Subcutaneous abdominal adipose tissue (tissue), 5 donors: ENCODE data around the gene LYRM1.
"Not testable (repeated sequence)": the region's sequence is repeated elsewhere in the genome, so short reads cannot be mapped to it uniquely, and the experiment has no call there.

Experiments used
- H3K27ac ChIP-seq: one replicate; pipeline ENCODE4 v1.7.0; 2013; ENCODE audit warnings: low read depth, mild to moderate bottlenecking, inconsistent platforms, low read length, moderate library complexity
- H3K27me3 ChIP-seq, 5 donors: one replicate each; pipeline ENCODE4 v1.7.0; 2013; ENCODE audit warnings: low read length in 5 of 5, inconsistent platforms in 1 of 5; ENCODE audit not compliant: control insufficient read depth in 5 of 5, insufficient read depth in 4 of 5
- H3K36me3 ChIP-seq, 5 donors: one replicate each; pipeline ENCODE4 v1.7.0; 2013; ENCODE audit warnings: low read length in 5 of 5; ENCODE audit not compliant: control insufficient read depth in 5 of 5, insufficient read depth in 5 of 5
- H3K4me1 ChIP-seq, 5 donors: one replicate each; pipeline ENCODE4 v1.7.0; 2013; ENCODE audit warnings: low read length in 5 of 5, mild to moderate bottlenecking in 3 of 5, moderate library complexity in 1 of 5; ENCODE audit not compliant: control insufficient read depth in 5 of 5, insufficient read depth in 5 of 5
- H3K4me3 ChIP-seq, 5 donors: one replicate each; pipeline ENCODE4 v1.7.0; 2013; ENCODE audit warnings: low read length in 5 of 5, low read depth in 1 of 5
- H3K9ac ChIP-seq, 5 donors: one replicate each; pipeline ENCODE4 v1.7.0; 2013; ENCODE audit warnings: low read length in 5 of 5, mild to moderate bottlenecking in 4 of 5, moderate library complexity in 3 of 5
- H3K9me3 ChIP-seq, 5 donors: one replicate each; pipeline ENCODE4 v1.7.0; 2013; ENCODE audit warnings: low read length in 5 of 5; ENCODE audit not compliant: control insufficient read depth in 5 of 5
- donor health status: healthy.
- donor health status: healthy.
- donor health status: healthy.
- donor health status: healthy.
- donor health status: healthy.

LYRM1 gene

DNA sequence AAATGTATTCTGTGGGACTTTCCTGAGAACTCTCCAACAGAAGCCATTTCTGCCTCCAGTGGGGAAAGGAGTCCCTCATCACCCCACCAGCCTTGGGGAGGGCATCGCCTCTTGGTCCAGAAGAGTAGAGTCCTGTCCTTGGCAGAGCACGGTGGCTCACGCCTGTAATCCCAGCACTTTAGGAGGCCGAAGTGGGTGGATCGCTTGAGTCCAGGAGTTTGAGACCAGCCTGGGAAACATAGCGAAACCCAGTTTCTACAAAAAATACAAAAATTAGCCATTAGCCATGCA, 41.0 kb downstream of the LYRM1 start:
- Histone ChIP-seq H3K27me3 (no peaks in the 10 kb centered on the region), H3K4me3 (no peak overlapping the region), H3K9ac (no peak overlapping the region), H3K4me1 (peaks cover 0 to 12% (median 7%) of the 10 kb centered on the region in 5 donors), H3K27ac (no peak overlapping the region), H3K36me3 (no peaks in the 10 kb centered on the region), H3K9me3 (no peaks in the 10 kb centered on the region)

GRCh38 chr16:20942256-20942655, 41.7 kb downstream of the LYRM1 start:
- Histone ChIP-seq H3K4me3 (no peak overlapping the region), H3K27me3 (no peaks in the 10 kb centered on the region), H3K4me1 (peaks cover 0 to 12% (median 7%) of the 10 kb centered on the region in 5 donors), H3K9ac (no peak overlapping the region), H3K27ac (no peak overlapping the region), H3K36me3 (no peaks in the 10 kb centered on the region), H3K9me3 (no peaks in the 10 kb centered on the region)

DNA sequence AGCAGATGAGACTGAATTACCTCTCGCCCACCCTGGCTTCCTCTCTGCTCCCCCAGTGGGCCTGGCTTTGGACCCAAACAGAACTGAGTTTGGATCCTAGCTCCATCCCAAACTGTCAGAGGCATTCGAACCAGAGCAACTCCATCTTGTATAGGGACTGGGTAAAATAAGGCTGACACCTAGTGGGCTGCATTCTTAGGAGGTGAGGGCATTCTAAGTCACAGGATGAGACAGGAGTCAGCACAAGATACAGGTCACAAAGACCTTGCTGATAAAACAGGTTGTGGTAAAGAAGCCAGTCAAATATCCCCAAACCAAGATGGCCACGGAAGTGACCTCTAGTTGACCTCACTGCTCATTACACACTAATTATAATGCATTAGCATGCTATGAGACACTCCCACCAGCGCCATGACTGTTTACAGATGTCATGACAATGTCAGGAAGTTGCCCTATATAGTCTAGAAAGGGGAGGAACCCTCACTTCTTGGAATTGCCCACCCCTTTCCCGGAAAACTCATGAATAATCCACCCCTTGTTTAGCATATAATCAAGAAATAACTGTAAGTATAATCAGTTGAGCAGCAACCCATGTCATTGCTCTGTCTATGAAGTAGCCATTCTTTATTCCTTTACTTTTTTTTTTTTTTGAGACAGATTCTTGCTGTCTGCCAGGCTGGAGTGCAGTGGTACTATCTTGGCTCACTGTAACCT, 44.4 kb downstream of the LYRM1 start:
- Histone ChIP-seq H3K4me1 (peaks cover 0 to 5% (median 0%) of the 10 kb centered on the region in 5 donors), H3K9ac (no peak overlapping the region), H3K27me3 (no peaks in the 10 kb centered on the region), H3K9me3 (no peaks in the 10 kb centered on the region), H3K4me3 (no peak overlapping the region), H3K36me3 (no peaks in the 10 kb centered on the region), H3K27ac (no peak overlapping the region)

GRCh38 chr16:20945575-20945875, 45.0 kb downstream of the LYRM1 start:
- not testable (repeated sequence) for H3K36me3 ChIP-seq, H3K9me3 ChIP-seq, H3K4me3 ChIP-seq, H3K27ac ChIP-seq, H3K9ac ChIP-seq, H3K27me3 ChIP-seq, H3K4me1 ChIP-seq

DNA sequence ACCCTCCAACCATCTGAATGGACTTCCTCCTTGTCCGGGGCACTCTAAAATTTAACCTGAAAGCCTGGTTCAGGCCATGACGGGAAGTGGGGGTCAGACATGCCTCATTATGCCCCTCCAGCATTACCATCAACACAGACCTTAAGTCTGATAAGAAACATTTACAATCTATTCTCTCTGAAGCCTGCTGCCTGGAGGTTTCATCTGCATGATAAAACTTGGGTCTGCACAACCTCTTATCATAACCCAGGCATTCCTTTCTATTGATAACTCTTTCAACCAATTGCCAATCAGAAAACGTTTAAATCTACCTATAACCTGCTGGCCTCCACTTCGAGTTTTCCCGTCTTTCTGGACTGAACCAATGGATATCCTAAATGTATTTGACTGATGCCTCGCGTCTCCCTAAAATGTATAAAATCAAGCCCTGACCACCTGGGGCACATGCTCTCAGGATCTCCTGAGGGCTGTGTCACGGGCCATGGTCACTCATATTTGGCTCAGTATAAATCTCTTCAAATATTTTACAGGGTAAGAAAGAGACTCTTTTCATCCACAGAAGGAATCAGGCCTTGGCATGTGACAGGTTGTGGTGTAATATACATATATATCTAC, 45.6 kb downstream of the LYRM1 start:
- Histone ChIP-seq H3K4me1 (peaks cover 0 to 5% (median 0%) of the 10 kb centered on the region in 5 donors), H3K27ac (no peak overlapping the region), H3K9me3 (no peaks in the 10 kb centered on the region), H3K27me3 (no peaks in the 10 kb centered on the region), H3K36me3 (no peaks in the 10 kb centered on the region), H3K9ac (no peak overlapping the region), H3K4me3 (no peak overlapping the region)

DNA sequence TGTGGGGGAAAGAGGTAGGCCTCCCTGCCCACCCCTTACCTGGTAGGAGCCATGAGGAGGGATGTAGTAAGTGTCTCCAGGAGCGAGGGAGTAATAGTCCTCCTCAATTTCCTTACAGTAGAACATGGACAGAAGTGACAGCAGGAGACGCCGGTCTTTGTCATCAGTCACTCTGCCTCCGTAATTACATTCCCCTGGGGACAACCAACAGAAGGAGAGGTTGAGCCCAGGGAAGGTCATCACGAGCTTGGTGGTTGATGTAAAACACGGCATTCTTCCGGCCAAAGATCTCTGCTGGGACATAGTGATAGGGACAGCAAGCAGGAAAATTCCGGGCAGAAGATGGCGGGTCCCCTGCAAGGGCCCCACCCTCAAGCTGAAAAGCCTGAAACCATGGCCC, 47.9 kb downstream of the LYRM1 start:
- H3K4me1 ChIP-seq = peaks cover 0 to 2% (median 0%) of the 10 kb centered on the region in 5 donors
- no peak overlapping the region for H3K9ac ChIP-seq
- no peaks in the 10 kb centered on the region for H3K36me3 ChIP-seq
- H3K27me3 ChIP-seq = no peaks in the 10 kb centered on the region
- no peak overlapping the region for H3K27ac ChIP-seq
- no peaks in the 10 kb centered on the region for H3K9me3 ChIP-seq
- H3K4me3 ChIP-seq = no peak overlapping the region

- Histone ChIP-seq H3K9ac (no peak overlapping the region), H3K9me3 (no peaks in the 10 kb centered on the region), H3K4me1 (no peaks in the 10 kb centered on the region), H3K27me3 (no peaks in the 10 kb centered on the region), H3K27ac (no peak overlapping the region), H3K4me3 (no peak overlapping the region), H3K36me3 (no peaks in the 10 kb centered on the region)
Measured at GRCh38 chr16:20949660-20950059, 49.1 kb downstream of the LYRM1 start.

- H3K27me3 ChIP-seq = no peaks in the 10 kb centered on the region
- H3K9ac ChIP-seq = no peak overlapping the region
- no peaks in the 10 kb centered on the region for H3K4me1 ChIP-seq
- H3K4me3 ChIP-seq = no peak overlapping the region
- no peaks in the 10 kb centered on the region for H3K9me3 ChIP-seq
- no peak overlapping the region for H3K27ac ChIP-seq
- H3K36me3 ChIP-seq = no peaks in the 10 kb centered on the region
Measured at GRCh38 chr16:20950294-20950693, 49.7 kb downstream of the LYRM1 start.

GRCh38 chr16:20952139-20952920, 51.8 kb downstream of the LYRM1 start:
- Histone ChIP-seq H3K4me1 (no peaks in the 10 kb centered on the region), H3K9ac (no peak overlapping the region), H3K27me3 (no peaks in the 10 kb centered on the region), H3K4me3 (no peak overlapping the region), H3K27ac (no peak overlapping the region), H3K36me3 (no peaks in the 10 kb centered on the region), H3K9me3 (no peaks in the 10 kb centered on the region)

GRCh38 chr16:20954574-20954973, 54.0 kb downstream of the LYRM1 start:
- no peaks in the 10 kb centered on the region for H3K9me3 ChIP-seq
- H3K27me3 ChIP-seq = no peaks in the 10 kb centered on the region
- no peak overlapping the region for H3K9ac ChIP-seq
- no peak overlapping the region for H3K4me3 ChIP-seq
- H3K27ac ChIP-seq = no peak overlapping the region
- H3K4me1 ChIP-seq = no peaks in the 10 kb centered on the region
- H3K36me3 ChIP-seq = no peaks in the 10 kb centered on the region
